Liver (tissue), 9 donors: Measurements from ENCODE around the gene CACTIN. TPM values are rescaled to one million over a fixed set of nuclear protein-coding genes. Genes with fewer than 3 reads are reported as not detected.

Experiments used
- DNase-seq: peaks from one replicate; pipeline ENCODE4 v3.0.0-alpha.2; 2017; ENCODE audit warnings: low spot score
- H3K27ac ChIP-seq, 2 donors: one replicate each; pipeline ENCODE4 v1.7.0; 2013; ENCODE audit warnings: inconsistent platforms in 2 of 2, low read length in 2 of 2, control low read depth in 1 of 2, low read depth in 1 of 2, mild to moderate bottlenecking in 1 of 2
- H3K27me3 ChIP-seq, 4 donors: one replicate each; pipeline versions ENCODE4 v1.6.1 to v1.7.0; 2013; ENCODE audit warnings: low read length in 3 of 4, inconsistent platforms in 1 of 4, mild to moderate bottlenecking in 1 of 4, moderate library complexity in 1 of 4; ENCODE audit not compliant: control insufficient read depth in 4 of 4, insufficient read depth in 4 of 4
- H3K36me3 ChIP-seq, 4 donors: one replicate each; pipeline versions ENCODE4 v1.6.1 to v1.7.0; 2013; ENCODE audit warnings: low read length in 3 of 4, mild to moderate bottlenecking in 3 of 4, low read depth in 1 of 4, moderate library complexity in 1 of 4; ENCODE audit not compliant: control insufficient read depth in 4 of 4, insufficient read depth in 3 of 4
- H3K4me1 ChIP-seq, 4 donors: one replicate each; pipeline versions ENCODE4 v1.6.1 to v1.7.0; 2013; ENCODE audit warnings: low read length in 3 of 4, mild to moderate bottlenecking in 3 of 4, moderate library complexity in 1 of 4; ENCODE audit not compliant: control insufficient read depth in 4 of 4, insufficient read depth in 4 of 4
- H3K4me3 ChIP-seq, 3 donors: one replicate each; pipeline versions ENCODE4 v1.6.1 to v1.7.0; 2013; ENCODE audit warnings: low read length in 3 of 3, control low read depth in 1 of 3, low read depth in 1 of 3, mild to moderate bottlenecking in 1 of 3
- H3K9ac ChIP-seq, 2 donors: one replicate each; pipeline ENCODE4 v1.7.0; 2013; ENCODE audit warnings: low read length in 2 of 2, mild to moderate bottlenecking in 2 of 2, moderate library complexity in 2 of 2, control low read depth in 1 of 2, low read depth in 1 of 2
- H3K9me3 ChIP-seq, 4 donors: one replicate each; pipeline versions ENCODE4 v1.6.1 to v1.7.0; 2013; ENCODE audit warnings: low read length in 3 of 4; ENCODE audit not compliant: control insufficient read depth in 4 of 4
- ATF3 ChIP-seq: IDR thresholded peaks from 2 replicates; pipeline ENCODE4 v1.6.1; 2016; ENCODE audit warnings: antibody characterized with exemption
- CTCF ChIP-seq: fragments of 150-350 bp; IDR thresholded peaks from 2 replicates; pipeline ENCODE4 v1.5.1; 2017; ENCODE audit warnings: improper control_type of control experiment, low read depth, low read length; ENCODE audit not compliant: missing input control
- EGR1 ChIP-seq, 2 donors: IDR thresholded peaks; 2 replicates each; pipeline ENCODE4 v1.6.1; 2016 to 2018; ENCODE audit warnings: antibody characterized with exemption in 2 of 2, low read depth in 2 of 2
- FOXA1 ChIP-seq: IDR thresholded peaks from 2 replicates; pipeline ENCODE4 v1.6.1; 2016; ENCODE audit warnings: antibody characterized with exemption
- FOXA2 ChIP-seq: IDR thresholded peaks from 2 replicates; pipeline ENCODE4 v1.6.1; 2016; ENCODE audit warnings: antibody characterized with exemption
- GABPA ChIP-seq, 2 donors: IDR thresholded peaks in 1 of 2; conservative IDR thresholded peaks in 1 of 2; 2 replicates each; pipeline ENCODE4 v1.6.1; 2016; ENCODE audit warnings: antibody characterized with exemption in 2 of 2, mild to moderate bottlenecking in 1 of 2, moderate library complexity in 1 of 2
- HNF4A ChIP-seq, 2 donors: conservative IDR thresholded peaks; 2 replicates each; pipeline ENCODE4 v1.6.1; 2016; ENCODE audit warnings: antibody characterized with exemption in 2 of 2, mild to moderate bottlenecking in 2 of 2
- HNF4G ChIP-seq: IDR thresholded peaks from 2 replicates; pipeline ENCODE4 v1.6.1; 2016; ENCODE audit warnings: antibody characterized with exemption
- JUND ChIP-seq, 2 donors: IDR thresholded peaks; 2 replicates each; pipeline ENCODE4 v1.6.1; 2016; ENCODE audit warnings: antibody characterized with exemption in 2 of 2
- MAX ChIP-seq: IDR thresholded peaks from 2 replicates; pipeline ENCODE4 v1.6.1; 2016; ENCODE audit warnings: antibody characterized with exemption
- NR2F2 ChIP-seq: IDR thresholded peaks from 2 replicates; pipeline ENCODE4 v1.6.1; 2016; ENCODE audit warnings: antibody characterized with exemption
- RAD21 ChIP-seq, 2 donors: IDR thresholded peaks; 2 replicates each; pipeline ENCODE4 v1.6.1; 2016; ENCODE audit warnings: antibody characterized with exemption in 2 of 2, mild to moderate bottlenecking in 2 of 2
- REST ChIP-seq: IDR thresholded peaks from 2 replicates; pipeline ENCODE4 v1.6.1; 2016; ENCODE audit warnings: antibody characterized with exemption, mild to moderate bottlenecking
- RXRA ChIP-seq, 2 donors: IDR thresholded peaks; 2 replicates each; pipeline ENCODE4 v1.6.1; 2017 to 2018; ENCODE audit warnings: antibody characterized with exemption in 2 of 2, mild to moderate bottlenecking in 1 of 2
- SP1 ChIP-seq: IDR thresholded peaks from 2 replicates; pipeline ENCODE4 v1.6.1; 2018; ENCODE audit warnings: antibody characterized with exemption, mild to moderate bottlenecking
- TAF1 ChIP-seq: conservative IDR thresholded peaks from 2 replicates; pipeline ENCODE4 v1.6.1; 2016; ENCODE audit warnings: antibody characterized with exemption, mild to moderate bottlenecking
- YY1 ChIP-seq: IDR thresholded peaks from 2 replicates; pipeline ENCODE4 v1.6.1; 2016; ENCODE audit warnings: antibody characterized with exemption, mild to moderate bottlenecking
- ZBTB33 ChIP-seq: IDR thresholded peaks from 2 replicates; pipeline ENCODE4 v1.6.1; 2016; ENCODE audit warnings: antibody characterized with exemption
- WGBS: extraction: QIAGEN DNeasy Blood & Tissue Kit; methylation state at CpG from one replicate; pipeline ENCODE4 v1.1.7; 2013; 5-methylcytosine and 5-hydroxymethylcytosine counted together
- polyA plus RNA-seq, 2 donors: library from polyadenylated mRNA; stranded (reverse) in 1 of 2; unstranded in 1 of 2; fragments of 200-250 nt in 1 of 2; fragments of >200 nt in 1 of 2; fragmentation: Nextera tagmentation in 1 of 2; extraction: Ambion mirVana in 1 of 2; gene quantifications; one replicate each; pipeline versions ENCODE4 v1.2.1 to v1.2.3, GENCODE V29; 2013 to 2015
- total RNA-seq, 2 donors: library from RNA; depleted of rRNA; stranded (reverse); fragments of >200 nt; gene quantifications; one replicate each; pipeline ENCODE4 v1.2.3, GENCODE V29; 2014
- donor health status: healthy.
- donor health status: healthy.
- donor health status: healthy.
- donor health status: healthy.
- donor health status: healthy.

Gene CACTIN
- total and polyA plus RNA-seq, 4 donors, result 1.9 to 13.2 (median 10.0) TPM

- no peak for DNase-seq
- Histone ChIP-seq H3K27ac (no peak overlapping the region), H3K9ac (no peak overlapping the region), H3K9me3 (no peaks in the 10 kb centered on the region), H3K36me3 (peaks cover 0 to 2% (median 0%) of the 10 kb centered on the region in 4 donors), H3K27me3 (no peaks in the 10 kb centered on the region), H3K4me1 (peaks cover 3 to 13% (median 9%) of the 10 kb centered on the region in 4 donors), H3K4me3 (no peak overlapping the region)
- TF ChIP-seq CTCF, result no peak
- no peak for TF ChIP-seq EGR1 (IDR thresholded peaks at IDR 0.05; ENCODE audit: low read depth in 2 of 2)
- no peak for TF ChIP-seq ZBTB33
- TF ChIP-seq RAD21 (IDR thresholded peaks at IDR 0.05), result no peak
- TF ChIP-seq HNF4A (conservative IDR thresholded peaks at IDR 0.05), result no peak
- TF ChIP-seq ATF3, result no peak
- TF ChIP-seq NR2F2, result no peak
- no peak for TF ChIP-seq GABPA (IDR thresholded peaks at IDR 0.05 in 1 of 2, conservative IDR thresholded peaks at IDR 0.05 in 1 of 2)
- TF ChIP-seq MAX, result no peak
- no peak for TF ChIP-seq TAF1
- no peak for TF ChIP-seq SP1
- TF ChIP-seq REST, result no peak
- no peak for TF ChIP-seq JUND (IDR thresholded peaks at IDR 0.05)
- TF ChIP-seq YY1, result no peak
- no peak for TF ChIP-seq FOXA1
- no peak for TF ChIP-seq HNF4G
- no peak for TF ChIP-seq RXRA (IDR thresholded peaks at IDR 0.05)
- TF ChIP-seq FOXA2, result no peak
- WGBS, result 87% methylated on average over 29 of the region's 29 CpGs
Observed at GRCh38 chr19:3575949-3576673, 50.5 kb downstream of the CACTIN start.
